Central memory CD4-positive, alpha-beta T cell (primary cell): ENCODE measurements around the gene ARHGEF11.
A peak's percentile ranks its signal among the peaks of the same experiment; 100 is the strongest.
"Not testable (repeated sequence)": the region's sequence is repeated elsewhere in the genome, so short reads cannot be mapped to it uniquely, and the experiment has no call there.

Source experiments
- DNase-seq: peaks from one replicate; pipeline ENCODE4 v3.0.0; 2022
- total RNA-seq, 3 experiments: gene quantifications; one replicate each; lab custom pipeline; 2026; lab: John Stamatoyannopoulos, UW

ARHGEF11 gene
- 3.7 to 64.2 (median 34.5) reads per million in 3 experiments for total RNA-seq

GRCh38 chr1:157045250-157046218 lies at the start of gene ARHGEF11:
TSS of gene ARHGEF11 (minus strand) at chr1:157045742. CDS start at chr1:157044330, 1,412 bp downstream.
- peak; percentile 1 for DNase-seq

GRCh38 chr1:157095091-157095490 lies 49.5 kb upstream of the ARHGEF11 start:
- DNase-seq = no peak

GRCh38 chr1:157092831-157093230 lies 47.3 kb upstream of the ARHGEF11 start:
- no peak for DNase-seq

GRCh38 chr1:157091668-157092273 lies 46.2 kb upstream of the ARHGEF11 start:
- DNase-seq = no peak

- DNase-seq = no peak
Observed at GRCh38 chr1:157091186-157091585, 45.6 kb upstream of the ARHGEF11 start.

GRCh38 chr1:157090771-157091170 lies 45.2 kb upstream of the ARHGEF11 start:
- no peak for DNase-seq

- DNase-seq = peak; percentile 72
Observed at GRCh38 chr1:157090196-157090647, 44.7 kb upstream of the ARHGEF11 start.

- DNase-seq = no peak
Observed at GRCh38 chr1:157089789-157090188, 44.2 kb upstream of the ARHGEF11 start.

- DNase-seq = no peak
Observed at GRCh38 chr1:157088607-157089006, 43.1 kb upstream of the ARHGEF11 start.

GRCh38 chr1:157087030-157087429 lies 41.5 kb upstream of the ARHGEF11 start:
- no peak for DNase-seq

- DNase-seq = no peak
Observed at GRCh38 chr1:157086299-157086698, 40.8 kb upstream of the ARHGEF11 start.

GRCh38 chr1:157085421-157085820 lies 39.9 kb upstream of the ARHGEF11 start:
- no peak for DNase-seq

GRCh38 chr1:157084720-157085119 lies 39.2 kb upstream of the ARHGEF11 start:
- no peak for DNase-seq

GRCh38 chr1:157081707-157082106 lies 36.2 kb upstream of the ARHGEF11 start:
- DNase-seq = no peak

- DNase-seq = no peak
Observed at GRCh38 chr1:157080714-157081113, 35.2 kb upstream of the ARHGEF11 start.

GRCh38 chr1:157077394-157077793 lies 31.9 kb upstream of the ARHGEF11 start:
- DNase-seq = no peak

GRCh38 chr1:157073944-157074685 lies 28.6 kb upstream of the ARHGEF11 start:
- DNase-seq = no peak

- no peak for DNase-seq
Observed at GRCh38 chr1:157069601-157070000, 24.1 kb upstream of the ARHGEF11 start.

- DNase-seq = not testable (repeated sequence)
Observed at GRCh38 chr1:157059241-157059640, 13.7 kb upstream of the ARHGEF11 start.

- DNase-seq = no peak
Observed at GRCh38 chr1:157056269-157056668, 10.7 kb upstream of the ARHGEF11 start.

- DNase-seq = not testable (repeated sequence)
Observed at GRCh38 chr1:157055729-157056128, 10.2 kb upstream of the ARHGEF11 start.

GRCh38 chr1:157050836-157051235 lies 5.3 kb upstream of the ARHGEF11 start:
- DNase-seq = no peak

GRCh38 chr1:157047062-157047410 lies 1.5 kb upstream of the ARHGEF11 start:
- no peak for DNase-seq
